A673 (cell line): ENCODE data around the gene EIF5A. TPM values are rescaled to one million over a fixed set of nuclear protein-coding genes. Genes with fewer than 3 reads are reported as not detected.

Source experiments
- BruUV-seq: library from RNA; stranded (reverse); fragments of 400-500 nt; replicated peaks from 2 replicates; lab custom pipeline; 2021; lab: Mats Ljungman, UMichigan
- CTCF ChIA-PET: fragments of 300-600 bp; sonication (Branson Sonifier 250); formaldehyde crosslinking; loops from one replicate; lab custom pipeline; 2022; ENCODE audit warnings: antibody characterized with exemption; lab: Charles Lee
- POLR2A ChIA-PET: fragments of 300-600 bp; sonication (Branson Sonifier 250); formaldehyde crosslinking; loops from one replicate; lab custom pipeline; 2022; ENCODE audit warnings: antibody characterized with exemption; ENCODE audit not compliant: low non-redundant PET; lab: Charles Lee
- DNase-seq: peaks from one replicate; pipeline ENCODE4 v3.0.0-alpha.2; 2015; ENCODE audit warnings: low spot score
- H3K27ac ChIP-seq: fragments of 200-600 bp; sonication (generic); 2 replicates; pipeline ENCODE4 v1.5.1; 2016; ENCODE audit warnings: mixed run types, low read depth, mild to moderate bottlenecking, mixed read lengths, antibody characterized with exemption, low read length; ENCODE audit not compliant: poor library complexity, severe bottlenecking
- H3K27me3 ChIP-seq: fragments of 200-600 bp; sonication (generic); replicated peaks from 2 replicates; pipeline ENCODE4 v1.6.1; 2017; ENCODE audit warnings: mixed run types, low read depth, mild to moderate bottlenecking, mixed read lengths, antibody characterized with exemption, low read length; ENCODE audit not compliant: insufficient read depth, poor library complexity
- H3K36me3 ChIP-seq: fragments of 200-600 bp; sonication (generic); 2 replicates; pipeline ENCODE4 v1.6.1; 2016; ENCODE audit warnings: mixed run types, mild to moderate bottlenecking, mixed read lengths, antibody characterized with exemption, low read length; ENCODE audit not compliant: insufficient read depth, poor library complexity, severe bottlenecking
- H3K4me1 ChIP-seq: fragments of 200-600 bp; sonication (generic); 2 replicates; pipeline ENCODE4 v1.6.1; 2017; ENCODE audit warnings: mixed run types, mild to moderate bottlenecking, mixed read lengths, antibody characterized with exemption, low read length; ENCODE audit not compliant: insufficient read depth, poor library complexity, severe bottlenecking
- H3K4me3 ChIP-seq: fragments of 200-600 bp; sonication (generic); 2 replicates; pipeline ENCODE4 v1.5.1; 2016; ENCODE audit warnings: low read depth, mixed run types, mild to moderate bottlenecking, mixed read lengths, low read length; ENCODE audit not compliant: poor library complexity, severe bottlenecking
- H3K9me3 ChIP-seq: fragments of 200-600 bp; sonication (generic); 2 replicates; pipeline ENCODE4 v1.6.1; 2016; ENCODE audit warnings: mixed run types, low read depth, mild to moderate bottlenecking, mixed read lengths, antibody characterized with exemption, low read length; ENCODE audit not compliant: poor library complexity, severe bottlenecking
- CTCF ChIP-seq: fragments of 300-800, 200-600 bp; sonication (generic); conservative IDR thresholded peaks from 2 replicates; pipeline ENCODE4 v1.5.1; 2017; ENCODE audit warnings: low read depth, mild to moderate bottlenecking, antibody characterized with exemption, low read length, moderate library complexity, mixed read lengths
- EZH2 ChIP-seq: fragments of 200-600 bp; sonication (generic); IDR thresholded peaks from 2 replicates; pipeline ENCODE4 v1.6.1; 2017; ENCODE audit warnings: borderline replicate concordance, low read depth, mild to moderate bottlenecking, mixed read lengths, antibody characterized with exemption, low read length; ENCODE audit not compliant: poor library complexity, severe bottlenecking
- intact Hi-C: fragments of 100-400 bp; cut with micrococcal nuclease; formaldehyde crosslinking; loops from one replicate; pipeline ENCODE4 v1.10.0; 2022; ENCODE audit not compliant: unreplicated experiment
- total RNA-seq: library from RNA; stranded (reverse); gene quantifications from 2 replicates; pipeline ENCODE4 v1.2.3, GENCODE V29; 2021

The EIF5A gene
- total RNA-seq, 1 experiment from 2014 or later, result 1,128 TPM

GRCh38 chr17:7289256-7290032, 18.0 kb upstream of the EIF5A start:
- POLR2A ChIA-PET, result interaction anchor here (0.6 to 0.7 kb wide), 2 partner anchors 208 to 1818 kb away, joined by 6 to 8 read pairs; no protein-coding TSS in a partner anchor
- Histone ChIP-seq H3K9me3 (no peaks in the 10 kb centered on the region), H3K36me3 (no peaks in the 10 kb centered on the region), H3K27ac (no peak overlapping the region), H3K4me1 (peaks cover 8% of the 10 kb centered on the region), H3K27me3 (no peaks in the 10 kb centered on the region), H3K4me3 (no peak overlapping the region)
- intact Hi-C loops, result no loop called here
- no TSS peak for BruUV-seq
- CTCF ChIA-PET, result no interaction called here
- DNase-seq, result no peak
- no peak for TF ChIP-seq CTCF
- no peak for TF ChIP-seq EZH2

GRCh38 chr17:7290166-7290565, 17.3 kb upstream of the EIF5A start:
- Histone ChIP-seq H3K9me3 (no peaks in the 10 kb centered on the region), H3K27me3 (no peaks in the 10 kb centered on the region), H3K4me3 (no peak overlapping the region), H3K36me3 (no peaks in the 10 kb centered on the region), H3K4me1 (peaks cover 15% of the 10 kb centered on the region), H3K27ac (no peak overlapping the region)
- no peak for DNase-seq
- no TSS peak for BruUV-seq
- ChIA-PET CTCF (no interaction called here), POLR2A (interaction anchor here (0.6 kb wide), 1 partner anchor 209 kb away, joined by 6 read pairs; no protein-coding TSS in a partner anchor)
- intact Hi-C loops, result no loop called here
- TF ChIP-seq EZH2, result no peak
- no peak for TF ChIP-seq CTCF

GRCh38 chr17:7290685-7291084, 16.7 kb upstream of the EIF5A start:
- Histone ChIP-seq H3K4me1 (peaks cover 17% of the 10 kb centered on the region), H3K36me3 (no peaks in the 10 kb centered on the region), H3K9me3 (no peaks in the 10 kb centered on the region), H3K4me3 (no peak overlapping the region), H3K27ac (no peak overlapping the region), H3K27me3 (no peaks in the 10 kb centered on the region)
- ChIA-PET POLR2A (no interaction called here), CTCF (no interaction called here)
- TF ChIP-seq EZH2 (no peak), CTCF (no peak)
- intact Hi-C loops, result no loop called here
- no TSS peak for BruUV-seq
- DNase-seq, result no peak
